ENCODE data around the gene HOXD4. TPM values are rescaled to one million over a fixed set of nuclear protein-coding genes. Genes with fewer than 3 reads are reported as not detected.
A peak's percentile ranks its signal among the peaks of the same experiment; 100 is the strongest.

HOXD4 gene
- total RNA-seq, 1 experiment from 2014 or later = 1.2 TPM

DNA sequence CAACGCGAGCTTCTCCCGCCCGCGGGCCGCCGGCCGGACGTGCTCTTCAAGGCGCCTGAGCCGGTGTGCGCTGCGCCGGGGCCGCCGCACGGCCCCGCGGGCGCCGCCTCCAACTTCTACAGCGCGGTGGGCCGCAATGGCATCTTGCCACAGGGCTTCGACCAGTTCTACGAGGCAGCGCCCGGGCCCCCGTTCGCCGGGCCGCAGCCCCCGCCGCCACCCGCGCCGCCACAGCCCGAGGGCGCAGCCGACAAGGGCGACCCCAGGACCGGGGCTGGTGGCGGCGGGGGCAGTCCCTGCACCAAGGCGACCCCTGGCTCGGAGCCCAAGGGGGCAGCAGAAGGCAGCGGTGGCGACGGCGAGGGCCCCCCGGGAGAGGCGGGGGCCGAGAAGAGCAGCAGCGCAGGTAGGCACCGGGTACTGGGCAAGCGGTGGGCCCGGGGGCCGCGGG is 43.6 kb upstream of the HOXD4 start:
- peaks cover 12% of the 10 kb centered on the region for H3K27me3 ChIP-seq (replicated peaks; ENCODE audit: control insufficient read depth, insufficient read depth, low read length)
- no peaks in the 10 kb centered on the region for H3K9me3 ChIP-seq
- H3K36me3 ChIP-seq (ENCODE audit: control insufficient read depth, insufficient read depth, low read length) = no peaks in the 10 kb centered on the region
- H3K4me3 ChIP-seq (ENCODE audit: low read depth, low read length) = no peak overlapping the region
- DNase-seq = no peak
- H3K4me3 Mint-ChIP-seq (ENCODE audit: unreplicated experiment) = peak overlapping the region; percentile 64
- BruUV-seq (replicated peaks) = no TSS peak
- TF ChIP-seq, protein P1, sequence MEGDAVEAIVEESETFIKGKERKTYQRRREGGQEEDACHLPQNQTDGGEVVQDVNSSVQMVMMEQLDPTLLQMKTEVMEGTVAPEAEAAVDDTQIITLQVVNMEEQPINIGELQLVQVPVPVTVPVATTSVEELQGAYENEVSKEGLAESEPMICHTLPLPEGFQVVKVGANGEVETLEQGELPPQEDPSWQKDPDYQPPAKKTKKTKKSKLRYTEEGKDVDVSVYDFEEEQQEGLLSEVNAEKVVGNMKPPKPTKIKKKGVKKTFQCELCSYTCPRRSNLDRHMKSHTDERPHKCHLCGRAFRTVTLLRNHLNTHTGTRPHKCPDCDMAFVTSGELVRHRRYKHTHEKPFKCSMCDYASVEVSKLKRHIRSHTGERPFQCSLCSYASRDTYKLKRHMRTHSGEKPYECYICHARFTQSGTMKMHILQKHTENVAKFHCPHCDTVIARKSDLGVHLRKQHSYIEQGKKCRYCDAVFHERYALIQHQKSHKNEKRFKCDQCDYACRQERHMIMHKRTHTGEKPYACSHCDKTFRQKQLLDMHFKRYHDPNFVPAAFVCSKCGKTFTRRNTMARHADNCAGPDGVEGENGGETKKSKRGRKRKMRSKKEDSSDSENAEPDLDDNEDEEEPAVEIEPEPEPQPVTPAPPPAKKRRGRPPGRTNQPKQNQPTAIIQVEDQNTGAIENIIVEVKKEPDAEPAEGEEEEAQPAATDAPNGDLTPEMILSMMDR (IDR thresholded peaks at IDR 0.05; ENCODE audit: insufficient read depth in 1 of 2, low read depth in 1 of 2, low read length in 1 of 2, severe bottlenecking in 1 of 2, unreplicated experiment in 1 of 2) = no peak
- ChIA-PET POLR2A (no interaction called here), CTCF (interaction anchor here (0.6 to 0.7 kb wide), 2 partner anchors 20 to 546 kb away, joined by 4 to 5 read pairs; no protein-coding TSS in a partner anchor)
- no peak overlapping the region for H3K27ac Mint-ChIP-seq (ENCODE audit: unreplicated experiment)
- intact Hi-C loops (cut with micrococcal nuclease; ENCODE audit: unreplicated experiment) = no loop called here
- no peaks in the 10 kb centered on the region for H3K9me3 Mint-ChIP-seq (ENCODE audit: unreplicated experiment)
- H3K4me1 ChIP-seq = peaks cover 15% of the 10 kb centered on the region
- no peaks in the 10 kb centered on the region for H3K36me3 Mint-ChIP-seq (ENCODE audit: insufficient read depth, unreplicated experiment)
- peaks cover 15% of the 10 kb centered on the region for H3K4me1 Mint-ChIP-seq (ENCODE audit: low read depth, unreplicated experiment)
- H3K27me3 Mint-ChIP-seq (ENCODE audit: insufficient read depth, unreplicated experiment) = peaks cover 56% of the 10 kb centered on the region

DNA sequence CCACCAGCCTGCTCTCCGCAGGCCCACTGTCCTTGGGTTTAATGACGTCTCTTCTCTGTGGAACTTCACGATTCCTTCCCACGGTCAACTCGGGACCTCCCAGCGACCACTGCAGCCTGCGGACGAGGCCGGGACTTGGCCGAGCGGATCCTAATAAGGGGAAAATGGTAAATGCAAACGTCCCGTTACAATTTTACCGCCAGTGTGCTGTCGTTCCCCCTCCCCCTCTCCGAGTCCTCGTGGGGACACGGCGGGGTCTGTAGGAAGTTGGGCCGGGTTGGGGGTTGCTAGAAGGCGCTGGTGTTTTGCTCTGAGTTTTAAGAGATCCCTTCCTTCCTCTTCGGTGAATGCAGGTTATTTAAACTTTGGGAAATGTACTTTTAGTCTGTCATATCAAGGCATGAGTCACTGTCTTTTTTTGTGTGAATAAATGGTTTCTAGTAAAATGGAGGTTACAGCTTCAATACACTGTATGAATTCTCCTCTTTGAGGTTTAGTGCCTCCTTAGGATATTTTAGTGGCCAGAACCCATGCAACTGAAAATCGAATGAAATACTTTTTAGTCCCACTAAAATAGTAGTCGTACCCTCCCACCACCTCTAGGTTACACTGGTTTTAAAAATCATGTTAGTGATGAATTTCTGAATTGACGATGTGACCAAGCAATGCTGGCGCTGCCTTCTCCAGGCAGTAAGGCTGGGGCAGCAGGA is 42.0 kb upstream of the HOXD4 start:
- H3K27ac Mint-ChIP-seq (ENCODE audit: unreplicated experiment) = no peak overlapping the region
- intact Hi-C loops (cut with micrococcal nuclease; ENCODE audit: unreplicated experiment) = no loop called here
- no peaks in the 10 kb centered on the region for H3K36me3 Mint-ChIP-seq (ENCODE audit: insufficient read depth, unreplicated experiment)
- no peak overlapping the region for H3K4me3 ChIP-seq (ENCODE audit: low read depth, low read length)
- CTCF ChIA-PET = interaction anchor here (2.2 kb wide), 1 partner anchor 346 kb away, joined by 6 read pairs; no protein-coding TSS in a partner anchor
- H3K27me3 Mint-ChIP-seq (ENCODE audit: insufficient read depth, unreplicated experiment) = peaks cover 57% of the 10 kb centered on the region
- H3K4me1 ChIP-seq = peaks cover 12% of the 10 kb centered on the region
- no peaks in the 10 kb centered on the region for H3K36me3 ChIP-seq (ENCODE audit: control insufficient read depth, insufficient read depth, low read length)
- POLR2A ChIA-PET = no interaction called here
- peaks cover 12% of the 10 kb centered on the region for H3K4me1 Mint-ChIP-seq (ENCODE audit: low read depth, unreplicated experiment)
- TF ChIP-seq, protein P1 (IDR thresholded peaks at IDR 0.05; ENCODE audit: insufficient read depth in 1 of 2, low read depth in 1 of 2, low read length in 1 of 2, severe bottlenecking in 1 of 2, unreplicated experiment in 1 of 2) = no peak
- H3K9me3 ChIP-seq = no peaks in the 10 kb centered on the region
- no peaks in the 10 kb centered on the region for H3K9me3 Mint-ChIP-seq (ENCODE audit: unreplicated experiment)
- no peak for DNase-seq
- H3K4me3 Mint-ChIP-seq (ENCODE audit: unreplicated experiment) = no peak overlapping the region
- H3K27me3 ChIP-seq (replicated peaks; ENCODE audit: control insufficient read depth, insufficient read depth, low read length) = peaks cover 14% of the 10 kb centered on the region
- no TSS peak for BruUV-seq (replicated peaks)

DNA sequence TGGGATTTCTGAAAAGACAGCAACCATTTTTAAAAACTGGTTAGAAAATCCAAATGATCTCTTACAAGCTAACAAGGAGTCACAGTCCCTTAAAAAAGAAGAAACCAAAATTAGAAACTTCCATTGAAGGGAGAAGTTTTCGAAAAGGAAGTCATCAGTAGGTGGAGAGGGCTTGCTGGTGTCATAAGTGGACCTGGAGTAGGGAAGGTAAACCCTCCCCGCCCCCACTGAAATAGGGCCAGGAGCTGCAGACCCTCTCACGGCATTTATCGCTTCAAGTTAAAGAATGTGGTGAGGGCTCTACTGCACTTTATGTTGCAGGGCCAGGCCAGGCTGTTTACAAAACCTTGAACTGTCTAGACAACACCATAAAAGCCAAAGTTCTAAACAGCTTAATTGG is 41.4 kb upstream of the HOXD4 start:
- H3K36me3 ChIP-seq (ENCODE audit: control insufficient read depth, insufficient read depth, low read length) = no peaks in the 10 kb centered on the region
- CTCF ChIA-PET = interaction anchor here (2.2 kb wide), 1 partner anchor 345 kb away, joined by 6 read pairs; no protein-coding TSS in a partner anchor
- peaks cover 14% of the 10 kb centered on the region for H3K27me3 ChIP-seq (replicated peaks; ENCODE audit: control insufficient read depth, insufficient read depth, low read length)
- POLR2A ChIA-PET = no interaction called here
- no peak for DNase-seq
- no peaks in the 10 kb centered on the region for H3K36me3 Mint-ChIP-seq (ENCODE audit: insufficient read depth, unreplicated experiment)
- no peak overlapping the region for H3K4me3 ChIP-seq (ENCODE audit: low read depth, low read length)
- H3K4me3 Mint-ChIP-seq (ENCODE audit: unreplicated experiment) = no peak overlapping the region
- no TSS peak for BruUV-seq (replicated peaks)
- TF ChIP-seq, protein P1 (IDR thresholded peaks at IDR 0.05; ENCODE audit: insufficient read depth in 1 of 2, low read depth in 1 of 2, low read length in 1 of 2, severe bottlenecking in 1 of 2, unreplicated experiment in 1 of 2) = no peak
- no peaks in the 10 kb centered on the region for H3K9me3 ChIP-seq
- H3K4me1 Mint-ChIP-seq (ENCODE audit: low read depth, unreplicated experiment) = peaks cover 7% of the 10 kb centered on the region
- no peak overlapping the region for H3K27ac Mint-ChIP-seq (ENCODE audit: unreplicated experiment)
- H3K27me3 Mint-ChIP-seq (ENCODE audit: insufficient read depth, unreplicated experiment) = peaks cover 52% of the 10 kb centered on the region
- intact Hi-C loops (cut with micrococcal nuclease; ENCODE audit: unreplicated experiment) = no loop called here
- H3K9me3 Mint-ChIP-seq (ENCODE audit: unreplicated experiment) = no peaks in the 10 kb centered on the region
- H3K4me1 ChIP-seq = peaks cover 6% of the 10 kb centered on the region; the same call in 1 of the 2 replicates
